HepG2 (cell line): ENCODE measurements around the gene B4GALT2. TPM values are rescaled to one million over a fixed set of nuclear protein-coding genes. Genes with fewer than 3 reads are reported as not detected.
A peak's percentile ranks its signal among the peaks of the same experiment; 100 is the strongest.

Experiments used
- ARID3A ChIP-seq: IDR thresholded peaks from 2 replicates; pipeline ENCODE4 v1.6.1; 2012; ENCODE audit warnings: low read depth, low read length, improper control_type of control experiment
- CHD2 ChIP-seq: IDR thresholded peaks from 2 replicates; pipeline ENCODE4 v1.6.1; 2011; ENCODE audit warnings: low read depth, low read length, improper control_type of control experiment
- DRAP1 ChIP-seq: IDR thresholded peaks from 2 replicates; pipeline ENCODE4 v1.6.1; 2016; ENCODE audit warnings: missing genetic modification reagents, missing compliant biosample characterization
- E2F2 ChIP-seq: sonication (generic); formaldehyde crosslinking; IDR thresholded peaks from 2 replicates; pipeline ENCODE4 v1.4.0; 2020; ENCODE audit warnings: missing genetic modification reagents, borderline replicate concordance
- FOSL1 ChIP-seq: sonication (generic); formaldehyde crosslinking; IDR thresholded peaks from 2 replicates; pipeline ENCODE4 v1.9.0; 2021; ENCODE audit warnings: missing genetic modification reagents, borderline replicate concordance
- ISL2 ChIP-seq: sonication (generic); formaldehyde crosslinking; IDR thresholded peaks from 2 replicates; pipeline ENCODE4 v1.5.0; 2020; ENCODE audit warnings: missing genetic modification reagents
- MXD1 ChIP-seq: sonication (generic); formaldehyde crosslinking; IDR thresholded peaks from 2 replicates; pipeline ENCODE4 v1.4.0; 2020; ENCODE audit warnings: mild to moderate bottlenecking, missing genetic modification reagents
- POLR2AphosphoS5 ChIP-seq: IDR thresholded peaks from 2 replicates; pipeline ENCODE4 v1.6.1; 2012; ENCODE audit warnings: low read depth, low read length
- RXRB ChIP-seq: IDR thresholded peaks from 2 replicates; pipeline ENCODE4 v1.6.1; 2016; ENCODE audit warnings: borderline replicate concordance, missing genetic modification reagents, missing compliant biosample characterization
- SMC3 ChIP-seq: IDR thresholded peaks from 2 replicates; pipeline ENCODE4 v1.6.1; 2011; ENCODE audit warnings: low read length, improper control_type of control experiment
- TBX3 ChIP-seq: fragments of 450-650 bp; IDR thresholded peaks from 2 replicates; pipeline ENCODE4 v1.6.1; 2017; ENCODE audit warnings: antibody characterized with exemption, mild to moderate bottlenecking, inconsistent platforms, borderline replicate concordance
- TOPORS ChIP-seq: sonication (generic); formaldehyde crosslinking; IDR thresholded peaks from 2 replicates; pipeline ENCODE4 v1.8.0; 2023; ENCODE audit warnings: mild to moderate bottlenecking, missing genetic modification reagents
- ZBTB25 ChIP-seq: IDR thresholded peaks from 2 replicates; pipeline ENCODE4 v1.6.1; 2018; ENCODE audit warnings: missing genetic modification reagents
- ZBTB3 ChIP-seq: sonication (generic); formaldehyde crosslinking; IDR thresholded peaks from 2 replicates; pipeline ENCODE4 v1.4.0; 2020; ENCODE audit warnings: low read depth, mild to moderate bottlenecking, moderate library complexity, missing genetic modification reagents, borderline replicate concordance
- ZBTB38 ChIP-seq: sonication (generic); formaldehyde crosslinking; IDR thresholded peaks from 2 replicates; pipeline ENCODE4 v1.5.1; 2020; ENCODE audit warnings: mild to moderate bottlenecking, missing genetic modification reagents
- ZFP1 ChIP-seq: IDR thresholded peaks from 2 replicates; pipeline ENCODE4 v1.6.1; 2016
- ZFX ChIP-seq: sonication (generic); formaldehyde crosslinking; IDR thresholded peaks from 2 replicates; pipeline ENCODE4 v1.4.0; 2020; ENCODE audit warnings: mild to moderate bottlenecking, low read depth, missing genetic modification reagents, moderate library complexity
- ZMYM4 ChIP-seq: sonication (generic); formaldehyde crosslinking; IDR thresholded peaks from 2 replicates; pipeline ENCODE4 v1.8.1; 2023; ENCODE audit warnings: mild to moderate bottlenecking, missing genetic modification reagents
- ZNF121 ChIP-seq: sonication (generic); formaldehyde crosslinking; IDR thresholded peaks from 2 replicates; pipeline ENCODE4 v1.5.0; 2020; ENCODE audit warnings: mild to moderate bottlenecking, missing genetic modification reagents
- ZNF124 ChIP-seq: sonication (generic); formaldehyde crosslinking; IDR thresholded peaks from 2 replicates; pipeline ENCODE4 v1.4.0; 2020; ENCODE audit warnings: missing genetic modification reagents
- ZNF205 ChIP-seq: IDR thresholded peaks from 2 replicates; pipeline ENCODE4 v1.6.1; 2018; ENCODE audit warnings: missing biosample characterization, missing genetic modification reagents
- ZNF224 ChIP-seq: sonication (generic); formaldehyde crosslinking; IDR thresholded peaks from 2 replicates; pipeline ENCODE4 v1.5.0; 2020; ENCODE audit warnings: mild to moderate bottlenecking, missing genetic modification reagents
- ZNF253 ChIP-seq: sonication (generic); formaldehyde crosslinking; IDR thresholded peaks from 2 replicates; pipeline ENCODE4 v1.8.0; 2022; ENCODE audit warnings: mild to moderate bottlenecking, missing genetic modification reagents, borderline replicate concordance
- ZNF557 ChIP-seq: sonication (generic); formaldehyde crosslinking; IDR thresholded peaks from 2 replicates; pipeline ENCODE4 v1.4.0; 2020; ENCODE audit warnings: missing genetic modification reagents
- ZNF558 ChIP-seq: sonication (generic); formaldehyde crosslinking; IDR thresholded peaks from 2 replicates; pipeline ENCODE4 v1.9.0; 2022; ENCODE audit warnings: mild to moderate bottlenecking, missing genetic modification reagents, borderline replicate concordance
- ZNF576 ChIP-seq: sonication (generic); formaldehyde crosslinking; IDR thresholded peaks from 2 replicates; pipeline ENCODE4 v1.4.0; 2020; ENCODE audit warnings: mild to moderate bottlenecking, missing genetic modification reagents
- ZNF678 ChIP-seq: sonication (generic); formaldehyde crosslinking; IDR thresholded peaks from 2 replicates; pipeline ENCODE4 v1.4.0; 2020; ENCODE audit warnings: mild to moderate bottlenecking, missing genetic modification reagents
- polyA plus RNA-seq, 8 experiments: library from polyadenylated mRNA; depleted of rRNA in 3 of 8; stranded (reverse) in 7 of 8; unstranded in 1 of 8; fragments of >200 nt; fragmentation: Illumina TruSeq in 4 of 8; extraction: Trizol in 4 of 8; gene quantifications; 2 replicates each; pipeline versions ENCODE4 v1.2.1 to v1.2.3, GENCODE V29; 2011 to 2016; ENCODE audit warnings: low read depth in 4 of 8, missing spikeins in 1 of 8, mixed read lengths in 1 of 8; ENCODE audit not compliant: insufficient read depth in 1 of 8
- total RNA-seq, 5 experiments: library from RNA; depleted of rRNA; stranded (reverse); fragments of >200 nt; fragmentation: Illumina TruSeq; extraction: Trizol; gene quantifications; 2 replicates each; pipeline ENCODE4 v1.2.3, GENCODE V29; 2016; ENCODE audit warnings: low read depth in 1 of 5

Gene B4GALT2
- total and polyA plus RNA-seq, 2 of the 13 experiments (the other 11 are each of a cell fraction or from before 2014, with no cell fraction given): 41.9 to 78.0 TPM

GRCh38 chr1:43980255-43981134 is 1.5 kb downstream of the B4GALT2 start (continued):
- TF ChIP-seq ZNF205 (CRISPR knock-in tag) (no peak), ZBTB3 (CRISPR knock-in tag) (no peak), FOSL1 (CRISPR knock-in tag) (no peak), ISL2 (CRISPR knock-in tag) (no peak), ZMYM4 (CRISPR knock-in tag) (no peak), E2F2 (CRISPR knock-in tag) (no peak), CHD2 (no peak), SMC3 (no peak), POLR2AphosphoS5 (no peak), DRAP1 (no peak), MXD1 (CRISPR knock-in tag) (no peak), ZNF558 (no peak), ZNF576 (CRISPR knock-in tag) (no peak), ZFX (peak; percentile 10; the same call in 1 of the 2 replicates), ZNF121 (CRISPR knock-in tag) (no peak), ZNF678 (CRISPR knock-in tag) (no peak), ARID3A (no peak), RXRB (CRISPR knock-in tag) (no peak), ZNF557 (CRISPR knock-in tag) (no peak), TBX3 (peak; percentile 18; the same call in 1 of the 2 replicates), ZBTB25 (CRISPR knock-in tag) (no peak), ZFP1 (no peak), TOPORS (no peak), ZNF224 (CRISPR knock-in tag) (no peak), ZNF124 (CRISPR knock-in tag) (no peak), ZNF253 (CRISPR knock-in tag) (0 out of 2 replicates have a peak, but pooled peaks have one; percentile 2), ZBTB38 (CRISPR knock-in tag) (no peak)
